D721Med (cell line): Measurements from ENCODE around the gene CLIP4.

Experiments used
- DNase-seq: peaks from one replicate; pipeline ENCODE4 v3.0.0; 2011; ENCODE audit warnings: low spot score; ENCODE audit not compliant: insufficient read length
- FAIRE-seq: peaks from 2 replicates; lab custom pipeline; 2011; peaks lifted over from hg19 to GRCh38; lab: Jason Lieb, UNC
- TF ChIP-seq, protein P1 (sequence below): IDR thresholded peaks from 2 replicates; pipeline ENCODE4 v1.5.1; 2012; ENCODE audit warnings: mild to moderate bottlenecking, control low read depth; ENCODE audit not compliant: insufficient read depth; ENCODE audit errors: missing control alignments

The CLIP4 gene

GRCh38 chr2:29196792-29197788 lies 81.9 kb downstream of the CLIP4 start:
- FAIRE-seq (peak; percentile 83), DNase-seq (no peak)
- TF ChIP-seq, protein P1, sequence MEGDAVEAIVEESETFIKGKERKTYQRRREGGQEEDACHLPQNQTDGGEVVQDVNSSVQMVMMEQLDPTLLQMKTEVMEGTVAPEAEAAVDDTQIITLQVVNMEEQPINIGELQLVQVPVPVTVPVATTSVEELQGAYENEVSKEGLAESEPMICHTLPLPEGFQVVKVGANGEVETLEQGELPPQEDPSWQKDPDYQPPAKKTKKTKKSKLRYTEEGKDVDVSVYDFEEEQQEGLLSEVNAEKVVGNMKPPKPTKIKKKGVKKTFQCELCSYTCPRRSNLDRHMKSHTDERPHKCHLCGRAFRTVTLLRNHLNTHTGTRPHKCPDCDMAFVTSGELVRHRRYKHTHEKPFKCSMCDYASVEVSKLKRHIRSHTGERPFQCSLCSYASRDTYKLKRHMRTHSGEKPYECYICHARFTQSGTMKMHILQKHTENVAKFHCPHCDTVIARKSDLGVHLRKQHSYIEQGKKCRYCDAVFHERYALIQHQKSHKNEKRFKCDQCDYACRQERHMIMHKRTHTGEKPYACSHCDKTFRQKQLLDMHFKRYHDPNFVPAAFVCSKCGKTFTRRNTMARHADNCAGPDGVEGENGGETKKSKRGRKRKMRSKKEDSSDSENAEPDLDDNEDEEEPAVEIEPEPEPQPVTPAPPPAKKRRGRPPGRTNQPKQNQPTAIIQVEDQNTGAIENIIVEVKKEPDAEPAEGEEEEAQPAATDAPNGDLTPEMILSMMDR: peak; percentile 85

DNA sequence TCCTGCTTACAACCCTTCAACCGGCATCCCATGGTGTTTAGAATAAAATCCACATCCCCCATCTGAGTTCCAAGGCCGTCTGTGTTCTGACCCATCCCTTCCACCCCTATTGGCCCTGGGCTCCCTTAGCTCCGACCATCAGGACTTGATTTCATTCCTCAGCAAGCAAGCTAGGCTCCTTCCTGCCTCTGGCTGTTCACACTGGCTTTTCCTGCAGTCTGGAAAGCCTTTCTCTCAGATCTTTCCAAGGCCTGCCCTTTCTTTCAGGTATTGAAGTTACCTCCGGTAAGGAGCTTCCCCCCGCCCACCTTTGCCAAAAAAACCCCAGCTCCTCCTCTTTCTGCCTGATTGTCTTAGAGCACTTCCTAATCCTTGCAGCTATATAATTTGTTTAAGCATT lies 86.8 kb downstream of the CLIP4 start:
- DNase-seq (no peak), FAIRE-seq (no peak)
- TF ChIP-seq, protein P1: no peak

- DNase-seq (no peak), FAIRE-seq (no peak)
- TF ChIP-seq, protein P1: no peak
These were observed 87.7 kb downstream of the CLIP4 start for GRCh38 chr2:29202819-29203495.

DNA sequence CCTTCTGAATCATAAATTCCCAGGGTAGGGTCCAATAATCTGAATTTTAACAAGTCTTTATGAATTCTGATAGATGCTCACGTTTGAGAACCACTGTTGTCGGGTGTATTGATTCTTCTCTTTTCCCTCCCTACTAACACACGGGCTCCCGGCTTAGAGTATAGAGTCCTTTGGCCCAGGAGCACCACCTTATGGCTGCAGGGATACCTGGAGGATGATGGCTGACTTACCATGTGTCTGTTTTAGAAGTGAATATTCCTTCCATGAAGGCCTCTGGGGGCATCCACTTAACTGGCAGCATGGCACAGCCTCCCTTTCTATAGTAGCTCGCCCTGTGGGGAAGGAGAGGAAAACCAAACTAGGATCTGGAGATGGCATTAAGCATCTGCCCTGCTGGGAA lies 91.7 kb downstream of the CLIP4 start:
- no peak for FAIRE-seq
- TF ChIP-seq, protein P1: peak; percentile 11
- DNase-seq: no peak

GRCh38 chr2:29207352-29208148 lies 92.3 kb downstream of the CLIP4 start:
- TF ChIP-seq, protein P1: no peak
- DNase-seq (no peak), FAIRE-seq (no peak)

- TF ChIP-seq, protein P1: no peak
- FAIRE-seq (no peak), DNase-seq (no peak)
These were observed 94.3 kb downstream of the CLIP4 start for GRCh38 chr2:29209551-29209950.
